SU-DHL-6 (cell line): Measurements from ENCODE around the gene NRBF2.

ENCODE experiments used
- CTCF ChIP-seq: fragments of 200-600 bp; sonication (generic); IDR thresholded peaks from one replicate; pipeline ENCODE4 v1.5.1; 2017; ENCODE audit warnings: antibody characterized with exemption, mild to moderate bottlenecking, low read length, moderate library complexity; ENCODE audit not compliant: insufficient read depth, poor library complexity, severe bottlenecking
- EZH2phosphoT487 ChIP-seq: fragments of 200-600 bp; sonication (generic), shearing (Covaris generic); conservative IDR thresholded peaks from 2 replicates; pipeline ENCODE4 v1.6.1; 2018; ENCODE audit warnings: mild to moderate bottlenecking, antibody characterized with exemption, low read length, moderate library complexity, mixed read lengths

- no peak for TF ChIP-seq CTCF
- TF ChIP-seq EZH2phosphoT487 = no peak
These were observed 28.5 kb downstream of the NRBF2 start for GRCh38 chr10:63161592-63161991.
